ENCODE measurements around the gene CDK11B.

DNA sequence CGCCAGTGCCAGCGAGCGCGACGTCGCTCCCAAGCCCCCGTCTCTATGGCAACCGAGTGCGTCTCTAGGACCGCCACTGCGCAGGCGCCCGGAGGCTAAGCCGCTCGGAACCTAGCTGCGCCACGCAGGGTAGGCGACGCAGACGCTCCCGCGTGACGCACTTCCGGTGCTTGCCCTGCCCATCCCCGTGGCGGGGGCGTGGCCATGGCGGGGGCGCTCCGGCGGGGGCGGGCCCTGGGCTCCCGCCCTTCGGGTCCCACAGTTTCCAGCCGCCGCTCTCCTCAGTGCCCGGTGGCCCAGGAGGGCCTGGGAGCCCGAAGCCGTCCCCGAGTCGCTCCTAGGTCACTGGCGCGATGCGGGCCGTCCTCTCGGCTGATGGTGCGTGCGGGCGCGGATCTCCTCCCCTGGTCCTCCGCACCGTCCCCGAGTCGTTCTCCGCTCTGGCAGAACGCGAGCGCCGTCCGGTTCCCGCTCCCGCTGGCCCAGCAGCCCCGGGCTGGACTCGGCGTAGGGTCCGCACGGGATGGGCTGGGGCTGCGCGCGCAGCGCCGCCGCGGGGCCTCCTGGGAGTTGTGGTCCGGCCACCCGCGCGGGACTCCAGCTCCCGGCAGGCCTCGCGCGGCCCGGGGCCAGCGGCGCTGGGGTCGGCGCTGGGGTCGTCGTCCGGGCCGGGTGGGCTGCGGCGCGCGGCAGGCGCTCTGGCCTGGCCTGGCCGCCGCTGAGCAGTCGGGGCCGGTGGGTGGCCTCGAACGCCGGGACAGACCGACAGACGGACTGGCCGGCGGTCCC is 43.4 kb downstream of the CDK11B start, which contains the start of gene MIB2:
- TF ChIP-seq ZNF384 (IDR thresholded peaks at IDR 0.05) = no peak
- no peak for TF ChIP-seq NFRKB (IDR thresholded peaks at IDR 0.05)
- no peak for TF ChIP-seq FOXM1 (IDR thresholded peaks at IDR 0.05; ENCODE audit: borderline replicate concordance)
- no peak for TF ChIP-seq TARDBP (IDR thresholded peaks at IDR 0.05)
- no peak for TF ChIP-seq SUZ12 (IDR thresholded peaks at IDR 0.05)
- no peak; the same call in 1 of the 2 replicates for TF ChIP-seq ELF4 (IDR thresholded peaks at IDR 0.05)
- TF ChIP-seq FOXK2 (IDR thresholded peaks at IDR 0.05) = no peak
- TF ChIP-seq HDGF (IDR thresholded peaks at IDR 0.05; ENCODE audit: borderline replicate concordance) = no peak
- no peak for TF ChIP-seq CTBP1 (IDR thresholded peaks at IDR 0.05; ENCODE audit: borderline replicate concordance)
- TF ChIP-seq BHLHE40 (IDR thresholded peaks at IDR 0.05; ENCODE audit: borderline replicate concordance) = no peak
